GM19324 (cell line): Measurements from ENCODE around the gene CUBN.
"Not testable (repeated sequence)": the region's sequence is repeated elsewhere in the genome, so short reads cannot be mapped to it uniquely, and the experiment has no call there.

Experiments used
- ATAC-seq: cut with Tn5 transposase; IDR thresholded peaks from one replicate; pipeline ENCODE4 v1.9.1; 2021; ENCODE audit warnings: mild to moderate bottlenecking, moderate library complexity; ENCODE audit not compliant: unreplicated experiment, low FRiP score

Gene CUBN

GRCh38 chr10:16853201-16853600, 276.4 kb downstream of the CUBN start:
- no peak for ATAC-seq

- no peak for ATAC-seq
These were observed 277.0 kb downstream of the CUBN start for GRCh38 chr10:16852624-16853023.

- no peak for ATAC-seq
These were observed 281.0 kb downstream of the CUBN start for GRCh38 chr10:16848562-16849154.

- ATAC-seq: no peak
These were observed 282.0 kb downstream of the CUBN start for GRCh38 chr10:16847644-16848043.

- no peak for ATAC-seq
These were observed 284.4 kb downstream of the CUBN start for GRCh38 chr10:16845248-16845647.

- ATAC-seq: no peak
These were observed 286.2 kb downstream of the CUBN start for GRCh38 chr10:16843252-16843870.

GRCh38 chr10:16835228-16835627, 294.4 kb downstream of the CUBN start:
- ATAC-seq: no peak

- ATAC-seq: no peak
These were observed 297.1 kb downstream of the CUBN start for GRCh38 chr10:16832351-16833080.

- no peak for ATAC-seq
These were observed 300.9 kb downstream of the CUBN start for GRCh38 chr10:16828701-16829175.

- ATAC-seq: peak; percentile 59
These were observed 301.5 kb downstream of the CUBN start for GRCh38 chr10:16828114-16828568.

- not testable (repeated sequence) for ATAC-seq
These were observed 302.1 kb downstream of the CUBN start for GRCh38 chr10:16827474-16827873.

- no peak for ATAC-seq
These were observed 306.8 kb downstream of the CUBN start for GRCh38 chr10:16822726-16823360.

- ATAC-seq: no peak
These were observed 307.6 kb downstream of the CUBN start for GRCh38 chr10:16822027-16822426.

GRCh38 chr10:16820421-16820820, 309.2 kb downstream of the CUBN start:
- no peak for ATAC-seq

GRCh38 chr10:16820018-16820417, 309.6 kb downstream of the CUBN start:
- ATAC-seq: no peak

GRCh38 chr10:16819436-16819835, 310.2 kb downstream of the CUBN start:
- ATAC-seq: no peak

GRCh38 chr10:16819026-16819425, 310.6 kb downstream of the CUBN start:
- no peak for ATAC-seq

GRCh38 chr10:16817125-16818019, 312.2 kb downstream of the CUBN start, which contains the start of gene RSU1:
TSS of gene RSU1 (minus strand) at chr10:16817424. CDS start at chr10:16817081, 343 bp downstream.
- ATAC-seq: peak; percentile 99

GRCh38 chr10:16816830-16817124, 312.8 kb downstream of the CUBN start:
- no peak for ATAC-seq

- no peak for ATAC-seq
These were observed 313.4 kb downstream of the CUBN start for GRCh38 chr10:16816171-16816570.
